GM18870 (cell line): ENCODE results near the gene ACTR1A.
A peak's percentile ranks its signal among the peaks of the same experiment; 100 is the strongest.
"Not testable (repeated sequence)": the region's sequence is repeated elsewhere in the genome, so short reads cannot be mapped to it uniquely, and the experiment has no call there.

Experiments
- ATAC-seq: cut with Tn5 transposase; IDR thresholded peaks from one replicate; pipeline ENCODE4 v1.9.1; 2021; ENCODE audit warnings: moderate library complexity; ENCODE audit not compliant: unreplicated experiment

ACTR1A gene

GRCh38 chr10:102502337-102503151 is at the start of gene ACTR1A:
ACTR1A (minus strand) TSS chr10:102502712; CDS start chr10:102502647, 65 bp downstream.
- ATAC-seq, result peak; percentile 57

GRCh38 chr10:102550636-102551210 is 48.2 kb upstream of the ACTR1A start:
- ATAC-seq, result no peak

- ATAC-seq, result no peak
Observed at GRCh38 chr10:102549549-102549948, 47.0 kb upstream of the ACTR1A start.

GRCh38 chr10:102546606-102547320 is 44.3 kb upstream of the ACTR1A start:
- no peak for ATAC-seq

GRCh38 chr10:102545997-102546396 is 43.5 kb upstream of the ACTR1A start:
- no peak for ATAC-seq

GRCh38 chr10:102545265-102545871 is 42.9 kb upstream of the ACTR1A start:
- ATAC-seq, result no peak

GRCh38 chr10:102542800-102543418 is 40.4 kb upstream of the ACTR1A start:
- ATAC-seq, result no peak

GRCh38 chr10:102540023-102540422 is 37.5 kb upstream of the ACTR1A start:
- peak; percentile 61 for ATAC-seq

GRCh38 chr10:102538811-102539210 is 36.3 kb upstream of the ACTR1A start:
- no peak for ATAC-seq

- ATAC-seq, result no peak
Observed at GRCh38 chr10:102537948-102538347, 35.4 kb upstream of the ACTR1A start.

- no peak for ATAC-seq
Observed at GRCh38 chr10:102537367-102537766, 34.9 kb upstream of the ACTR1A start.

- no peak for ATAC-seq
Observed at GRCh38 chr10:102535481-102536147, 33.1 kb upstream of the ACTR1A start.

- not testable (repeated sequence) for ATAC-seq
Observed at GRCh38 chr10:102534966-102535365, 32.5 kb upstream of the ACTR1A start.

- ATAC-seq, result no peak
Observed at GRCh38 chr10:102534333-102534732, 31.8 kb upstream of the ACTR1A start.

- no peak for ATAC-seq
Observed at GRCh38 chr10:102527546-102527945, 25.0 kb upstream of the ACTR1A start.

GRCh38 chr10:102524746-102525145 is 22.2 kb upstream of the ACTR1A start:
- ATAC-seq, result no peak

- ATAC-seq, result no peak
Observed at GRCh38 chr10:102523250-102524029, 20.9 kb upstream of the ACTR1A start.

GRCh38 chr10:102522874-102523249 is 20.4 kb upstream of the ACTR1A start:
- no peak for ATAC-seq

- ATAC-seq, result no peak
Observed at GRCh38 chr10:102519246-102519825, 16.8 kb upstream of the ACTR1A start.
